IMR-90 (cell line): ENCODE measurements around the gene IRAK1. TPM values are rescaled to one million over a fixed set of nuclear protein-coding genes. Genes with fewer than 3 reads are reported as not detected.

Experiments
- ATAC-seq: fragments of 200-7000 bp; cut with Tn5 transposase; 2 replicates; pipeline ENCODE4 v1.9.1; 2020; ENCODE audit warnings: low read depth, mild to moderate bottlenecking, moderate library complexity
- BruUV-seq: library from RNA; stranded (reverse); fragments of 400-500 nt; replicated peaks from 2 replicates; lab custom pipeline; 2021; lab: Mats Ljungman, UMichigan
- CTCF ChIA-PET: fragments of 300-600 bp; formaldehyde crosslinking; extraction: SDS; loops from one replicate; lab custom pipeline; 2021; ENCODE audit warnings: antibody characterized with exemption; lab: Yijun Ruan, JAX
- POLR2A ChIA-PET: fragments of 300-600 bp; sonication (Branson Sonifier 250); formaldehyde crosslinking; loops from one replicate; lab custom pipeline; 2022; ENCODE audit warnings: antibody characterized with exemption; ENCODE audit not compliant: unreplicated experiment; lab: Charles Lee
- DNase-seq: peaks from one replicate; pipeline ENCODE4 v3.0.0; 2013
- H2AFZ ChIP-seq: replicated peaks from 2 replicates; pipeline ENCODE3; 2013; ENCODE audit warnings: low read length, mild to moderate bottlenecking; ENCODE audit not compliant: poor library complexity
- H2AK5ac ChIP-seq: 2 replicates; pipeline ENCODE4 v1.6.1; 2013; ENCODE audit warnings: low read depth, low read length, inconsistent platforms
- H2AK9ac ChIP-seq: replicated peaks from 2 replicates; pipeline ENCODE3; 2013; ENCODE audit warnings: mild to moderate bottlenecking, low read depth, low read length, moderate library complexity; ENCODE audit not compliant: poor library complexity
- H2BK120ac ChIP-seq: 2 replicates; pipeline ENCODE4 v1.6.1; 2013; ENCODE audit warnings: low read depth, low read length, inconsistent platforms
- H2BK15ac ChIP-seq: 3 replicates; pipeline ENCODE4 v1.6.1; 2013; ENCODE audit warnings: low read depth, low read length, inconsistent platforms
- H2BK20ac ChIP-seq: 2 replicates; pipeline ENCODE4 v1.6.1; 2013; ENCODE audit warnings: low read depth, mild to moderate bottlenecking, inconsistent platforms, low read length, moderate library complexity
- H2BK5ac ChIP-seq: 2 replicates; pipeline ENCODE4 v1.6.1; 2013; ENCODE audit warnings: mild to moderate bottlenecking, low read depth, low read length, inconsistent platforms; ENCODE audit not compliant: poor library complexity, severe bottlenecking
- H3K14ac ChIP-seq: replicated peaks from 2 replicates; pipeline ENCODE4 v1.6.1; 2013; ENCODE audit warnings: low read depth, low read length, inconsistent platforms
- H3K18ac ChIP-seq: 2 replicates; pipeline ENCODE4 v1.6.1; 2013; ENCODE audit warnings: low read depth, low read length, control low read depth
- H3K23ac ChIP-seq: 2 replicates; pipeline ENCODE4 v1.6.1; 2013; ENCODE audit warnings: low read depth, low read length, inconsistent platforms
- H3K27ac ChIP-seq: 2 replicates; pipeline ENCODE4 v1.5.1; 2013; ENCODE audit warnings: mild to moderate bottlenecking, control low read depth, low read length; ENCODE audit not compliant: insufficient read depth
- H3K27me3 ChIP-seq: 2 replicates; pipeline ENCODE4 v1.6.1; 2013; ENCODE audit warnings: low read length; ENCODE audit not compliant: control insufficient read depth, insufficient read depth
- H3K36me3 ChIP-seq: 2 replicates; pipeline ENCODE4 v1.6.1; 2013; ENCODE audit warnings: low read length, mixed read lengths; ENCODE audit not compliant: control insufficient read depth, insufficient read depth
- H3K4ac ChIP-seq: 2 replicates; pipeline ENCODE4 v1.6.1; 2013; ENCODE audit warnings: low read depth, low read length, inconsistent platforms
- H3K4me1 ChIP-seq: 2 replicates; pipeline ENCODE4 v1.6.1; 2013; ENCODE audit warnings: low read length, mixed read lengths; ENCODE audit not compliant: control insufficient read depth, insufficient read depth
- H3K4me2 ChIP-seq: 2 replicates; pipeline ENCODE4 v1.6.1; 2013; ENCODE audit warnings: low read depth, mild to moderate bottlenecking, control low read depth, low read length, moderate library complexity
- H3K4me3 ChIP-seq: 2 replicates; pipeline ENCODE4 v1.5.1; 2013; ENCODE audit warnings: low read depth, mild to moderate bottlenecking, control low read depth, low read length, moderate library complexity; ENCODE audit not compliant: insufficient read depth
- H3K56ac ChIP-seq: 2 replicates; pipeline ENCODE4 v1.6.1; 2013; ENCODE audit warnings: low read length, inconsistent platforms; ENCODE audit not compliant: insufficient read depth; ENCODE audit errors: extremely low read depth
- H3K79me1 ChIP-seq, 2 experiments: 2 replicates each; pipeline ENCODE4 v1.6.1; 2013; ENCODE audit warnings: low read length in 2 of 2, inconsistent platforms in 1 of 2, low read depth in 1 of 2
- H3K9ac ChIP-seq: 2 replicates; pipeline ENCODE4 v1.6.1; 2013; ENCODE audit warnings: low read depth, low read length, control low read depth
- H3K9me1 ChIP-seq: 2 replicates; pipeline ENCODE4 v1.6.1; 2013; ENCODE audit warnings: low read length, inconsistent platforms; ENCODE audit not compliant: insufficient read depth
- H3K9me3 ChIP-seq: 2 replicates; pipeline ENCODE4 v1.6.1; 2013; ENCODE audit warnings: low read length; ENCODE audit not compliant: control insufficient read depth, insufficient read depth
- H4K20me1 ChIP-seq: 2 replicates; pipeline ENCODE4 v1.6.1; 2013; ENCODE audit warnings: low read length, inconsistent platforms; ENCODE audit not compliant: insufficient read depth
- H4K5ac ChIP-seq: 2 replicates; pipeline ENCODE4 v1.6.1; 2013; ENCODE audit warnings: mild to moderate bottlenecking, low read depth, low read length, control low read depth
- H4K8ac ChIP-seq, 2 experiments: 2 replicates each; pipeline ENCODE4 v1.6.1; 2013; ENCODE audit warnings: low read depth in 2 of 2, low read length in 2 of 2, control low read depth in 1 of 2, inconsistent platforms in 1 of 2
- H4K91ac ChIP-seq: 2 replicates; pipeline ENCODE4 v1.6.1; 2013; ENCODE audit warnings: low read depth, low read length, inconsistent platforms; ENCODE audit not compliant: insufficient read depth
- BHLHE40 ChIP-seq: fragments of 150-350 bp; IDR thresholded peaks from 2 replicates; pipeline ENCODE4 v1.6.1; 2016; ENCODE audit warnings: mild to moderate bottlenecking, low read depth, low read length
- CEBPB ChIP-seq: IDR thresholded peaks from 2 replicates; pipeline ENCODE4 v1.6.1; 2012; ENCODE audit warnings: low read depth, low read length, improper control_type of control experiment
- MXI1 ChIP-seq: IDR thresholded peaks from 2 replicates; pipeline ENCODE4 v1.6.1; 2012; ENCODE audit warnings: low read depth, mild to moderate bottlenecking, low read length, moderate library complexity, borderline replicate concordance
- RCOR1 ChIP-seq: IDR thresholded peaks from 2 replicates; pipeline ENCODE4 v1.6.1; 2012; ENCODE audit warnings: mild to moderate bottlenecking, low read length, improper control_type of control experiment; ENCODE audit not compliant: insufficient replicate concordance
- WGBS, 2 experiments: methylation state at CpG; one replicate each; pipeline versions ENCODE4 v1.1.5 to v1.1.7; 2013; ENCODE audit warnings: missing lambda C conversion rate in 2 of 2; ENCODE audit not compliant: insufficient read length in 1 of 2; ENCODE audit errors: extremely low coverage in 2 of 2; 5-methylcytosine and 5-hydroxymethylcytosine counted together
- dilution Hi-C: fragments of 300-500 bp; cut with HindIII; formaldehyde crosslinking; loops from one replicate; pipeline ENCODE4 v1.14.3; 2018; ENCODE audit warnings: low sequenced_read_pairs; ENCODE audit not compliant: unreplicated experiment
- in situ Hi-C: fragments of 300-500 bp; cut with MboI; formaldehyde crosslinking; loops from 3 replicates; pipeline ENCODE4 v1.14.3; 2019; ENCODE audit warnings: low sequenced_read_pairs, inconsistent platforms, mixed read lengths
- intact Hi-C: fragments of 100-400 bp; cut with micrococcal nuclease; formaldehyde crosslinking; loops from 2 replicates; pipeline ENCODE4 v1.10.0; 2022
- polyA plus RNA-seq, 3 experiments: library from polyadenylated mRNA; depleted of rRNA; stranded (reverse); fragments of >200 nt; gene quantifications; 2 replicates each; pipeline ENCODE4 v1.2.3, GENCODE V29; 2012; ENCODE audit warnings: low replicate concordance in 1 of 3
- total RNA-seq: library from RNA; depleted of rRNA; stranded (reverse); fragments of >200 nt; gene quantifications from 2 replicates; pipeline ENCODE4 v1.2.3, GENCODE V29; 2012
- TF ChIP-seq, protein P1 (sequence below): conservative IDR thresholded peaks from 2 replicates; pipeline ENCODE4 v1.5.1; 2012; ENCODE audit warnings: mild to moderate bottlenecking, low read depth, low read length, improper control_type of control experiment
- TF ChIP-seq, protein P2 (sequence below): fragments of 150-350 bp; IDR thresholded peaks from 2 replicates; pipeline ENCODE4 v1.6.1; 2017; ENCODE audit warnings: mild to moderate bottlenecking, antibody characterized with exemption, low read length, low read depth
- TF ChIP-seq, protein P3 (sequence below): fragments of 150-350 bp; IDR thresholded peaks from 2 replicates; pipeline ENCODE4 v1.6.1; 2016; ENCODE audit warnings: low read depth, mild to moderate bottlenecking, low read length, moderate library complexity, borderline replicate concordance

IRAK1 gene
- total and polyA plus RNA-seq, 2 of the 4 experiments (the other 2 are of a cell fraction), result 33.3 to 50.2 TPM

DNA sequence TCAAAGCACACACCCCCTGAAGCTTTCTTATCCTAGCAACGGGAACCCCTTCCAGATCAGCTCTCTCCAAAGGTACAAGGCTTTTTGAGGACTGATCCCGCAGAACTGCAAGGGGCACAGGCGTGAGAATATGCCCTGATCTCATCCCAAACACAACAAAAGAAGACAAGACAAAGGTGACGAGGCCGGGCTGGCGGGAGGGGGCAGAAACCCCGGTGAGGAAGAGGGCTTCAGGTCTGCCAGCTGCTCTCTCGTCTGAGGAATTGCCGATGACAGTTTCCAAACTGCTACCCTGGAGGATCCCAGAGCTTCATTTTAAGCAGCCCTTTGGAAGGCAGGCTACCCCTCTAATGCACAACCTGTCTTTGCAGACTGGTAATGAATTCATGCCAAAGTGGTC is 51.4 kb downstream of the IRAK1 start:
- Histone ChIP-seq H3K27me3 (no peaks in the 10 kb centered on the region), H4K91ac (no peak overlapping the region), H4K20me1 (peaks cover 70% of the 10 kb centered on the region), H3K4me1 (peaks cover 18% of the 10 kb centered on the region), H3K23ac (peak overlapping the region; percentile 33), H3K79me1 (peaks cover 2 to 16% of the 10 kb centered on the region in 2 experiments; a peak in 3 of 4 replicates), H3K9me1 (peaks cover 9% of the 10 kb centered on the region; the same call in 1 of the 2 replicates), H2BK120ac (no peak overlapping the region), H3K9me3 (no peaks in the 10 kb centered on the region), H3K14ac (no peak overlapping the region), H3K36me3 (peaks cover 7% of the 10 kb centered on the region), H2BK20ac (no peak overlapping the region), H2BK5ac (no peak overlapping the region), H3K9ac (peak overlapping the region; percentile 26; the same call in 1 of the 2 replicates), H3K18ac (no peak overlapping the region), H2AK5ac (no peak overlapping the region), H2AFZ (no peak overlapping the region), H3K27ac (no peak overlapping the region), H2BK15ac (no peak overlapping the region), H3K4ac (no peak overlapping the region), H4K8ac (no peak overlapping the region), H4K5ac (no peak overlapping the region), H3K56ac (no peak overlapping the region), H2AK9ac (no peak overlapping the region), H3K4me3 (no peak overlapping the region), H3K4me2 (peak overlapping the region; percentile 81)
- no TSS peak for BruUV-seq
- TF ChIP-seq MXI1 (no peak), CEBPB (no peak), BHLHE40 (no peak), RCOR1 (no peak)
- TF ChIP-seq, protein P1, sequence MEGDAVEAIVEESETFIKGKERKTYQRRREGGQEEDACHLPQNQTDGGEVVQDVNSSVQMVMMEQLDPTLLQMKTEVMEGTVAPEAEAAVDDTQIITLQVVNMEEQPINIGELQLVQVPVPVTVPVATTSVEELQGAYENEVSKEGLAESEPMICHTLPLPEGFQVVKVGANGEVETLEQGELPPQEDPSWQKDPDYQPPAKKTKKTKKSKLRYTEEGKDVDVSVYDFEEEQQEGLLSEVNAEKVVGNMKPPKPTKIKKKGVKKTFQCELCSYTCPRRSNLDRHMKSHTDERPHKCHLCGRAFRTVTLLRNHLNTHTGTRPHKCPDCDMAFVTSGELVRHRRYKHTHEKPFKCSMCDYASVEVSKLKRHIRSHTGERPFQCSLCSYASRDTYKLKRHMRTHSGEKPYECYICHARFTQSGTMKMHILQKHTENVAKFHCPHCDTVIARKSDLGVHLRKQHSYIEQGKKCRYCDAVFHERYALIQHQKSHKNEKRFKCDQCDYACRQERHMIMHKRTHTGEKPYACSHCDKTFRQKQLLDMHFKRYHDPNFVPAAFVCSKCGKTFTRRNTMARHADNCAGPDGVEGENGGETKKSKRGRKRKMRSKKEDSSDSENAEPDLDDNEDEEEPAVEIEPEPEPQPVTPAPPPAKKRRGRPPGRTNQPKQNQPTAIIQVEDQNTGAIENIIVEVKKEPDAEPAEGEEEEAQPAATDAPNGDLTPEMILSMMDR, result no peak
- TF ChIP-seq, protein P2, sequence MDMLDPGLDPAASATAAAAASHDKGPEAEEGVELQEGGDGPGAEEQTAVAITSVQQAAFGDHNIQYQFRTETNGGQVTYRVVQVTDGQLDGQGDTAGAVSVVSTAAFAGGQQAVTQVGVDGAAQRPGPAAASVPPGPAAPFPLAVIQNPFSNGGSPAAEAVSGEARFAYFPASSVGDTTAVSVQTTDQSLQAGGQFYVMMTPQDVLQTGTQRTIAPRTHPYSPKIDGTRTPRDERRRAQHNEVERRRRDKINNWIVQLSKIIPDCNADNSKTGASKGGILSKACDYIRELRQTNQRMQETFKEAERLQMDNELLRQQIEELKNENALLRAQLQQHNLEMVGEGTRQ, result no peak
- TF ChIP-seq, protein P3, sequence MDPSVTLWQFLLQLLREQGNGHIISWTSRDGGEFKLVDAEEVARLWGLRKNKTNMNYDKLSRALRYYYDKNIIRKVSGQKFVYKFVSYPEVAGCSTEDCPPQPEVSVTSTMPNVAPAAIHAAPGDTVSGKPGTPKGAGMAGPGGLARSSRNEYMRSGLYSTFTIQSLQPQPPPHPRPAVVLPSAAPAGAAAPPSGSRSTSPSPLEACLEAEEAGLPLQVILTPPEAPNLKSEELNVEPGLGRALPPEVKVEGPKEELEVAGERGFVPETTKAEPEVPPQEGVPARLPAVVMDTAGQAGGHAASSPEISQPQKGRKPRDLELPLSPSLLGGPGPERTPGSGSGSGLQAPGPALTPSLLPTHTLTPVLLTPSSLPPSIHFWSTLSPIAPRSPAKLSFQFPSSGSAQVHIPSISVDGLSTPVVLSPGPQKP, result no peak
- WGBS, 2 experiments, result 32% methylated on average over 3 of the region's 9 CpGs; no CpG with 5 or more reads in 1 of the 2 experiments
- no peak for ATAC-seq
- ChIA-PET POLR2A (no interaction called here), CTCF (no interaction called here)
- dilution Hi-C loops (no loop called here), in situ Hi-C loops (loop anchor here (10.0 kb wide), 1 partner anchor 203 kb away; the partner anchor contains the start of gene PLXNB3), intact Hi-C loops (no loop called here)
- no peak for DNase-seq
